GM12872 (cell line): ENCODE results near the gene OR1D2.
"Not testable (repeated sequence)": the region's sequence is repeated elsewhere in the genome, so short reads cannot be mapped to it uniquely, and the experiment has no call there.

ENCODE experiments used
- TF ChIP-seq, protein P1 (sequence below): IDR thresholded peaks from 3 replicates; pipeline ENCODE4 v1.5.1; 2011; ENCODE audit warnings: low read depth, mild to moderate bottlenecking, low read length, moderate library complexity; ENCODE audit not compliant: insufficient read depth

OR1D2 gene, protein sequence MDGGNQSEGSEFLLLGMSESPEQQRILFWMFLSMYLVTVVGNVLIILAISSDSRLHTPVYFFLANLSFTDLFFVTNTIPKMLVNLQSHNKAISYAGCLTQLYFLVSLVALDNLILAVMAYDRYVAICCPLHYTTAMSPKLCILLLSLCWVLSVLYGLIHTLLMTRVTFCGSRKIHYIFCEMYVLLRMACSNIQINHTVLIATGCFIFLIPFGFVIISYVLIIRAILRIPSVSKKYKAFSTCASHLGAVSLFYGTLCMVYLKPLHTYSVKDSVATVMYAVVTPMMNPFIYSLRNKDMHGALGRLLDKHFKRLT

DNA sequence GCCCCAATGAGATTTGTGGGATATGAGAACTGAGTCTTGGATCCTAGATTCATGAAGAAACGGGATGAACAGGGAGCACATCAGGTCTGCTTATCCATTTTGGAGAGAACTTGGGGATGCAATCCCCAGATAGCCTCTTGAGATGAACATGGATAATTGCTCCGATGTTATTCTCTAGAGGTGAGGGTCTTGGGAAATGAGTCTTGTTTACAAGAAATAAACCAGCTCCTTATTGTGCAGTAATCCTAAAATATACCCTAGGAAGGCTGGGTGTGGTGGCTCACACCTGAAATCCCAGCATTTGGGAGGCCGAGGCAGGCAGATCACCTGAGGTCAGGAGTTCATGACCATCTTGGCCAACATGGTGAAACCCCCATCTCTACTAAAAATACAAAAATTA lies at the start of gene OR1D2:
Gene OR1D2 (minus strand): TSS at position 101 of the 400 bp plus-strand sequence. CDS start 11,426 bp downstream, outside the sequence.
- TF ChIP-seq, protein P1, sequence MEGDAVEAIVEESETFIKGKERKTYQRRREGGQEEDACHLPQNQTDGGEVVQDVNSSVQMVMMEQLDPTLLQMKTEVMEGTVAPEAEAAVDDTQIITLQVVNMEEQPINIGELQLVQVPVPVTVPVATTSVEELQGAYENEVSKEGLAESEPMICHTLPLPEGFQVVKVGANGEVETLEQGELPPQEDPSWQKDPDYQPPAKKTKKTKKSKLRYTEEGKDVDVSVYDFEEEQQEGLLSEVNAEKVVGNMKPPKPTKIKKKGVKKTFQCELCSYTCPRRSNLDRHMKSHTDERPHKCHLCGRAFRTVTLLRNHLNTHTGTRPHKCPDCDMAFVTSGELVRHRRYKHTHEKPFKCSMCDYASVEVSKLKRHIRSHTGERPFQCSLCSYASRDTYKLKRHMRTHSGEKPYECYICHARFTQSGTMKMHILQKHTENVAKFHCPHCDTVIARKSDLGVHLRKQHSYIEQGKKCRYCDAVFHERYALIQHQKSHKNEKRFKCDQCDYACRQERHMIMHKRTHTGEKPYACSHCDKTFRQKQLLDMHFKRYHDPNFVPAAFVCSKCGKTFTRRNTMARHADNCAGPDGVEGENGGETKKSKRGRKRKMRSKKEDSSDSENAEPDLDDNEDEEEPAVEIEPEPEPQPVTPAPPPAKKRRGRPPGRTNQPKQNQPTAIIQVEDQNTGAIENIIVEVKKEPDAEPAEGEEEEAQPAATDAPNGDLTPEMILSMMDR: no peak

DNA sequence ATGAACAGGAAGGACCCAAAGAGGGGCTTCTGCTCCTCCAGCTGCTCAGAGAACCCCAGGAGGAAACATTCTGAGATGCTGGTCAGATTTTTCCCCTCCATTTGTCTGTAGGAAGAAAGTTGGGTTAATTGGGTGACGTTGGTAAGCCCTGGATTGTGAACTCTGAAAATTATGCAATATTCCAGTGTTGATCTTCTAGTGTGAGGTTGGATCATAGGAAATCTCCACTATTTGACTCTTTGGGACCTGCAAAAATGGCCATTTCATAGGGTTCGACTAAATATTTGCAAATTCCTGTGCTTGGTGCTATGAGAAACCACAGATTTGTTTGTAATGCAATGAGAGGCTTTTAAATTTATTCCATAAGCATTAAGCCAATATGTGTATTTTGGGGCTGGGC lies 23.2 kb upstream of the OR1D2 start, which contains the start of gene OR1G1:
Gene OR1G1 (minus strand): TSS at position 101 of the 400 bp plus-strand sequence. CDS start 0 bp downstream, at position 101.
- TF ChIP-seq, protein P1: no peak

DNA sequence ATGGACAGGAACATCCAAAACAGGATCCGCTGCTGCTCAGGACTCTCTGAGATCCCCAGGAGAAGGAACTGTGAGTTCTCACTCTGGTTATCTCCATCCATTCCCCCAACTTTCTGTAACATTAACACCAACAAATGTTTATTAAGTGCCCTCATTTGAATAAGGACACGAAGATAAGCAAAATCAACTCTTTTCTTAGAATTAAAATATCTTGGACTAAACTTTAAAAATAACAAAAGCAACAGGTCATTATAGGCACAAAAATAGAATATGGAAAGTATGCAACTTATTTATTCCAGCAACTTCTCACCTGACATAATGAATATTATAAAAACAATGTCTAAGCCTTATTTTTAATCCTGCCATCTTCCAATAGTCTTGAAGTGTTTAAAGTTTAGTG lies 40.7 kb downstream of the OR1D2 start, which contains the start of gene OR1D5:
Gene OR1D5 (minus strand): TSS at position 101 of the 400 bp plus-strand sequence. CDS start 0 bp downstream, at position 101.
- TF ChIP-seq, protein P1: not testable (repeated sequence)

DNA sequence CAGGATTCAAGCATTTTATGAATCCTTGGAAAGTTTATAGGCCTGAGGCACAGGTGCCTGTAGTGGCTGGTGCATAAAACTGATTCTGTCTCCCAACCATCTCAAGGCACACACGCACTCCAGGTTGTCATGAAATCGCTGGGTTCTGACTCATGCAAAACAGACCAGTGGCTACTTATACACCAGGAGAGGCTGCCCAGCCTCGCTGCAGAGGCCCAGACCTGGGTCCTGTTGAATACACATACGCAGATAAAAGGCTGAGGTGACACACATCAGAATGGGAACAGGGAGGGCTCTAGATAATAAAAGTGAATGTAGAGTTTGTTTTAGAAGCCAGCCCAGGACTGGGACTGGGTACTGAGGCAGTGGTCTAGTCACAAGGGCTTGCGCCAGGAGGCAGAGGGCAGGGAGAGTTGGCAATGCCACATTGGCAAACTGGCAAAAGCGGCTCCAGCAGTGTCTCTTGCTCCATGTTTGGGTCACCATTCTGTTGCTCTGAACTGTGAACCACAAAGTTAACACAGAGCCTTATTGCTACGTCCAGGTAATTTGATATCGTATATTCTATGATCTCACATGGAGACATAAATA lies 54.4 kb downstream of the OR1D2 start:
- TF ChIP-seq, protein P1: no peak

DNA sequence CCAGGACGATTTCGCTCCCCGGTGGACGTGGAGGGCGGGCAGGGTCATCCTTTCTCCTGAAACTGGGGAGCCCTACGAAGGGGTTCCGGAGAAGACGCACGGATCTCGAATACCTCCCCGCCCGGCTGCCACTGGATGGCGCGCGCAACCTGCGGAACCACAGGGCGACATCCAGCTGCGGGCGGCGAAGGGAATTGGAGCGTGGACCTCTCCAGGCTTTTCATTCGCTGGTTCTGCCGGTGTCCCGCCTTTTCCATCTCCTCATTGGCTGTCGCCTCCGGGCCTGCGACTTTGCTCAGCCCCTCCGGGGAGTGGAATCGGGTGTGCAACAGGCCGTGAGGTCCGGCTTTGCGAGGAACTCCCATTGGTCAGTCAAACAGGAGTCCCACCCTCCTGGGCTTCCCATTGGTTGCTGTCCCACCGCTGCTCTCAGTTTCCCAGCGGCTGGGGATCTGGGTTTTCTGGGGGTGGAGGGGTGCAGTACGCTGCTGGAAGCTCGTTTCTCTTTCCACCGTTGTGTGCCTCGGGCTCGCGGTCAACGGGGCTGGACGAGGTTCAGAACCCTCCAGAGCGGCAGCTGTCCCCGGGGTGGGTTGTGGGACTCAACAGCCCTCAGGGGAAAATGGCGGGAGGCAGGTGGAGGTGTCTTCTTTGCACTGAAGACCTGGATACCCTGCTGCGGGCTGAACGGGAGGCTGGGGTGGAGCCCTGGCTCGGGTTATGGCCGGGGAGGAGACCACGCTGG lies 55.3 kb downstream of the OR1D2 start:
- TF ChIP-seq, protein P1: peak; percentile 55

DNA sequence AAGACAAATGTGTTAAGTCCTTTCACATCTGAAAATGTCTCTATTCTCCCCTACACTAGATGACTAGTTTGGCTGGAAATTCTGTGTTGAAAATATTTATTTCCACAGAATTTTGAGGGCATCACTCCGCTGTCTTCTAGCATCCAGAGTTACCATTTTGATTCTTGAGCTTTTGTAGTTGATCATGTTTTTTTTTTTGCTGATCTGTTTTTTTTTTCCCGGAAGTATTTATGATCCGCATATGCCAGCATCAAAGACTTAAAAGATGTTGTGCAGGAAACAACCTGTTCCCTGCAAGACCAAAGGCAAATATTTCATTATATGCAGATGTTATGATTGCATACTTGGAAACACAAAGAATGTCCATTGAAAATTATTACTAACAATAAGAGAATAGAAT lies 57.5 kb downstream of the OR1D2 start:
- TF ChIP-seq, protein P1: no peak
